Mucosa of descending colon (tissue), 3 donors: ENCODE results near the gene ALPK3. TPM values are rescaled to one million over a fixed set of nuclear protein-coding genes. Genes with fewer than 3 reads are reported as not detected.

Experiments
- ATAC-seq: fragments of 200-7000 bp; cut with Tn5 transposase; one replicate; pipeline ENCODE4 v1.9.1; 2020; ENCODE audit warnings: mild to moderate bottlenecking, moderate library complexity
- DNase-seq, 3 donors: peaks; one replicate each; pipeline ENCODE4 v3.0.0-alpha.2; 2020
- H3K36me3 ChIP-seq: fragments of 200-600 bp; one replicate; pipeline ENCODE4 v1.8.0; 2021; ENCODE audit warnings: low read depth, mild to moderate bottlenecking
- H3K4me1 ChIP-seq: fragments of 200-600 bp; one replicate; pipeline ENCODE4 v1.8.0; 2021; ENCODE audit warnings: low read depth, mild to moderate bottlenecking
- H3K4me3 ChIP-seq: fragments of 200-600 bp; one replicate; pipeline ENCODE4 v1.8.0; 2021; ENCODE audit warnings: mild to moderate bottlenecking
- H3K9me3 ChIP-seq: fragments of 200-600 bp; one replicate; pipeline ENCODE4 v1.8.0; 2021; ENCODE audit warnings: mild to moderate bottlenecking
- intact Hi-C, 2 donors: fragments of 100-400 bp; cut with DNase I in 1 of 2; cut with micrococcal nuclease in 1 of 2; formaldehyde crosslinking; loops; one replicate each; pipeline versions ENCODE4 v1.11.0 to v1.11.1; 2022; cut with DNase I, micrococcal nuclease
- total RNA-seq, 3 donors: library from RNA; stranded (reverse); fragmentation: NEBNext Ultra II Directional in 2 of 3; extraction: Animal tissue kit (Norgen Biotek cat#: 25700) in 2 of 3; gene quantifications; one replicate each; pipeline versions ENCODE4 v1.2.1 to v1.2.4, GENCODE V29; 2021 to 2023
- TF ChIP-seq, protein P1 (sequence below): fragments of 200-600 bp; IDR thresholded peaks from one replicate; pipeline ENCODE4 v1.8.0; 2022; ENCODE audit warnings: antibody characterized with exemption, mild to moderate bottlenecking
- donor health status: DM: no; HTN: no; CAD: no; lungs with moderate emphysema.
- donor health status: DM: no; HTN: no; CAD: no.
- donor health status: DM: no; HTN: yes; CAD: no.

The ALPK3 gene
- total RNA-seq, 3 donors from 2014 or later = 1.3 to 15.3 (median 1.9) TPM

DNA sequence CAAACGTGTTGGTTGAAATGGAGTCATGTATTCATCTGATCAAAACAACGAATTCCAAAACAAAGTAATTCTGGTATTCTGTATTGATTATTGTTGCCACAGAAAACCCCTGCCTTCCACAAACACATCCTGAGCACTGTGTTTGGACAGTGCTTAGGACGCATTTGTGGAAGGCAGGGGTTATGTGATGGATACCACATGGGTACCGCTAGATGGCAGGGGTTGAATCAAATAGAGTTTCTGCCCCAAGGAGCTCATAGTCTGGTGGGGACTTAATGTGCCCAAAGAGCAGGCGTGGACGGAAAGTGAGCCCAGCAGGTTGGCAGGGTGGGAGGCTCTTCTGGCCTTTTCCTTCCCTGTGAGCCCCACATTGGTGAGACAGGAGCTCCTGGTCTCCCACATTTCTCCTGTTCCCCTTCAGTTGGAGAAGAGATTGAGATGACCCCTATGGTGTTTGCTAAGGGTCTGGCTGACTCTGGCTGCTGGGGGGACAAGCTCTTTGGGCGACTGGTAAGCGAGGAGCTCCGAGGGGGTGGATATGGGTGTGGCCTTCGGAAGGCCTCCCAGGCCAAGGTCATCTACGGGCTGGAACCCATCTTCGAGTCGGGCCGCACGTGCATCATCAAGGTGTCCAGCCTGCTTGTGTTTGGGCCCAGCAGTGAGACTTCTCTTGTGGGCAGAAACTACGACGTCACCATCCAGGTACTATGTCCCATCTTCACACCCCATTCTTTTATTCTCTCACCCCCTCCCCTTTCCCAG is 45.2 kb downstream of the ALPK3 start:
- DNase-seq (no peak), ATAC-seq (no peak)
- H3K4me1 ChIP-seq = no peaks in the 10 kb centered on the region
- no peaks in the 10 kb centered on the region for H3K36me3 ChIP-seq
- no peak overlapping the region for H3K4me3 ChIP-seq
- intact Hi-C loops = no loop called here
- no peaks in the 10 kb centered on the region for H3K9me3 ChIP-seq
- TF ChIP-seq, protein P1, sequence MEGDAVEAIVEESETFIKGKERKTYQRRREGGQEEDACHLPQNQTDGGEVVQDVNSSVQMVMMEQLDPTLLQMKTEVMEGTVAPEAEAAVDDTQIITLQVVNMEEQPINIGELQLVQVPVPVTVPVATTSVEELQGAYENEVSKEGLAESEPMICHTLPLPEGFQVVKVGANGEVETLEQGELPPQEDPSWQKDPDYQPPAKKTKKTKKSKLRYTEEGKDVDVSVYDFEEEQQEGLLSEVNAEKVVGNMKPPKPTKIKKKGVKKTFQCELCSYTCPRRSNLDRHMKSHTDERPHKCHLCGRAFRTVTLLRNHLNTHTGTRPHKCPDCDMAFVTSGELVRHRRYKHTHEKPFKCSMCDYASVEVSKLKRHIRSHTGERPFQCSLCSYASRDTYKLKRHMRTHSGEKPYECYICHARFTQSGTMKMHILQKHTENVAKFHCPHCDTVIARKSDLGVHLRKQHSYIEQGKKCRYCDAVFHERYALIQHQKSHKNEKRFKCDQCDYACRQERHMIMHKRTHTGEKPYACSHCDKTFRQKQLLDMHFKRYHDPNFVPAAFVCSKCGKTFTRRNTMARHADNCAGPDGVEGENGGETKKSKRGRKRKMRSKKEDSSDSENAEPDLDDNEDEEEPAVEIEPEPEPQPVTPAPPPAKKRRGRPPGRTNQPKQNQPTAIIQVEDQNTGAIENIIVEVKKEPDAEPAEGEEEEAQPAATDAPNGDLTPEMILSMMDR = no peak

DNA sequence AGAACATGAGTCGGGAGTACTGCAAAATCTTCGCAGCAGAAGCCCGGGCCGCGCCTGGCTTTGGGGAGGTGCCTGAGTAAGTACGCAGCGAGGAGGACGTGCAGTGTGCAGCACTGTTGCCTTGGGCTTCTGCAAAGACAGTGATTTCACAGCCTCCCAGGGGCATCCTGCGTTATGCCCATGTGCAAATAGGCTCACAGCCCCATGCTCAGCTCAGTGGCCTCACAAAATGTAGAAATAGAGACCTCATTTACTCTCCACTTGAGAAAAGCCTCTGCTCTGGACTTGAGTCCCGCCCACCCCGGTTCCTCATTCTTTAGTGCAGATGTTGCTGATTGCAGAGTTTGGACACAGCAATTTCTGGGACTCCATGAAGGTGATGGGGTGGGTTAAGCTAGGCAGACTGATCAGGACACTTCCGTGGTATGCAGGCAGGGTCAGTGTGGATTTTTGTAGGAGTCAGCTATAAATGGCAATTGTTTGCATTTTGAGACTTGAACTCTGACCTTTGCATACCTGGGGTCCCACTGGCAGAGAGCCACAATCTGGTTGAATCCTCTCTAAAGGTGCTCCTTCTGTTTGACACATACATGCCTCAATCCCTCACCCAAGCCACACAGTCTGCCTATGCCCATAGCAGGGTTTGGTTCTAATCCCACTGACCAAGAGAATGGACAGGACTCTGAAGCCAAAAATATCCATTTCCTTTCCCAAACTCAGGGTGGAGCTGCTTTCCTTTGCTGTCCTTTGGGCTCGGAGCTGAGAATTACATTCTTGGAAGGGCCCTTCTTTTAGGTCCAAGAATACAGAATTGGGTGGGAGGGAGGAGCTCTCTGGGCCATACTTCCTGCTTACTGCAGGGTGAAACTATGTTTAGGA is 46.6 kb downstream of the ALPK3 start:
- H3K4me1 ChIP-seq = no peaks in the 10 kb centered on the region
- DNase-seq (no peak), ATAC-seq (no peak)
- no peak overlapping the region for H3K4me3 ChIP-seq
- intact Hi-C loops = no loop called here
- TF ChIP-seq, protein P1 = no peak
- no peaks in the 10 kb centered on the region for H3K36me3 ChIP-seq
- H3K9me3 ChIP-seq = no peaks in the 10 kb centered on the region

DNA sequence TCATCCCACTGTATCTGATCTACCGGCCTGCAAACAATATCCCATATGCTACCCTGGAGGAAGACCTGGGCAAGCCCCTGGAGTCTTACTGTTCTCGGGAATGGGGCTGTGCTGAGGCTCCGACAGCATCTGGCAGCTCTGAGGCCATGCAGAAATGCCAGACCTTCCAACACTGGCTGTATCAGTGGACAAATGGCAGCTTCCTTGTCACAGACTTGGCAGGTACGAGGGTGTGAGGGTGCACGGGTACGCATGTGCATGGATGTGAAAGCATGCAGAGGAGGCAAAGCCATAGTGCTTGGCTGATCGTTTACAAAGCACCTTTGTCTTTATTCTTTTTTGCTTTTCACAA is 47.3 kb downstream of the ALPK3 start:
- no peak for DNase-seq
- no peak for ATAC-seq
- TF ChIP-seq, protein P1 = no peak
- Histone ChIP-seq H3K4me3 (no peak overlapping the region), H3K4me1 (no peaks in the 10 kb centered on the region), H3K36me3 (no peaks in the 10 kb centered on the region), H3K9me3 (no peaks in the 10 kb centered on the region)
- intact Hi-C loops = no loop called here

DNA sequence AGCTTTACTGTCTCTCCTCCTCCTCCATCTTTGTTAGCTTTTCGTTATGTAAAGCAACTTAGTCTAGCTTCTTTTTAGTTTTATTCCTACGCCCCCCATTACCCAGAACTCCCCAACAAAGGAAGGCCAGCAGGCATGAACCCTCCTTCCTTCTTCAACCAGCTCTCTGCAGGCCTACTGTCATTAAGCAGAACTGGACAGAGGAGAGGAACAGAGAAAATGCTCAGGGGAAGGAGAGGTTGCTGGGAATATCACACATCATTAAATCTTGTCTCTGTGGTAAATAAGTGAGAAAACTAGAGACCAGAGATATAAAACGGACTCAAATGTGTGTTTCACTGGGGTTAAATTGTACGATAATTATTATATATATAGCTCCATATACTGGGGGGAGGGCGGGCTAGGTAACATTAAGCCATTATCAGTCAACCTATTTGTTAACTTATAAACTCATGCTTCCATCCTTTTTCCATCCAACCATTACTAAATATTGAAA is 48.0 kb downstream of the ALPK3 start:
- H3K36me3 ChIP-seq = no peaks in the 10 kb centered on the region
- H3K4me3 ChIP-seq = no peak overlapping the region
- TF ChIP-seq, protein P1 = no peak
- intact Hi-C loops = no loop called here
- H3K9me3 ChIP-seq = no peaks in the 10 kb centered on the region
- no peaks in the 10 kb centered on the region for H3K4me1 ChIP-seq
- no peak for DNase-seq
- ATAC-seq = no peak

DNA sequence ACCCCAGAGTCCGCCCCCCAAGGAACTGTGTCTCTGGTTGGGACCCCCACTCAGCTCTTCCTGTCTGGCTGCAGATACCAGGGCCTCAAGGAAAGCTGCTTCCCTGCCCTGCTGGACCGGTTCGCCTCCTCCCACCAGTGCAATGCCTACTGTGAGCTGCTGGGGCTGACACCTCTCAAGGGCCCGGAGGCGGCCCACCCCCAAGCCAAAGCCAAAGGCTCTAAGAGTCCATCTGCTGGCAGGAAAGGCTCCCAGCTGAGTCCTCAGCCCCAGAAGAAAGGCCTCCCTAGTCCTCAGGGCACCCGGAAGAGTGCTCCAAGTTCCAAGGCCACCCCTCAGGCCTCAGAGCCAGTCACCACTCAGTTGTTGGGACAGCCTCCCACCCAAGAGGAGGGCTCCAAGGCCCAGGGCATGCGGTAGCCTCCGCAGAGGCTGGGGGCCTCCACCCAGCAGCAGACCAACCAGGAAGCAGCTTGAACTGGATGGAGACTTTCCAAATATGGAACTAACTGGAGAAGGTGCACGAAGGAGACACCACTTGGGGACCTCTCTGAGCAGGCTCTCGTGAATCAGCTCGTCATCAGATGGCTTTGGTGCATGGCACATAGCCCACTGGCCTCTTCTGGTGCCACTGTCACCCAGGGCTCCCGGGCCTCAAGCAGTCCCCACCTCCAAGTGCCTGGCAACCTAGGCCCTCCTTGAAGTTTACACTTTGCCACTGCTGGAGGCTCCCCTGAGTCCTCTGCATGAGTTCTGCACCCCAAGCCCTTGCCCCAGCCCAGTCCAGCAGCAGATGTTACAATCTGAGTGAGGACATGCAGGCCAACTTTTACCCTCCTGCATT is 51.1 kb downstream of the ALPK3 start:
- ATAC-seq = no peak

More for the DNA sequence above, 51.1 kb downstream of the ALPK3 start:
- intact Hi-C loops = no loop called here
- Histone ChIP-seq H3K4me1 (no peaks in the 10 kb centered on the region), H3K4me3 (no peak overlapping the region), H3K36me3 (no peaks in the 10 kb centered on the region), H3K9me3 (no peaks in the 10 kb centered on the region)
- DNase-seq = no peak
- TF ChIP-seq, protein P1 = no peak
